SH-SY5Y (cell line): ENCODE data around the gene NFIB.

Experiments
- GATA2 ChIP-seq: IDR thresholded peaks from 2 replicates; pipeline ENCODE4 v1.6.1; 2011; ENCODE audit warnings: mild to moderate bottlenecking, low read depth, low read length
- GATA3 ChIP-seq: IDR thresholded peaks from 2 replicates; pipeline ENCODE4 v1.6.1; 2011; ENCODE audit warnings: low read depth, mild to moderate bottlenecking, low read length, moderate library complexity

The NFIB gene

DNA sequence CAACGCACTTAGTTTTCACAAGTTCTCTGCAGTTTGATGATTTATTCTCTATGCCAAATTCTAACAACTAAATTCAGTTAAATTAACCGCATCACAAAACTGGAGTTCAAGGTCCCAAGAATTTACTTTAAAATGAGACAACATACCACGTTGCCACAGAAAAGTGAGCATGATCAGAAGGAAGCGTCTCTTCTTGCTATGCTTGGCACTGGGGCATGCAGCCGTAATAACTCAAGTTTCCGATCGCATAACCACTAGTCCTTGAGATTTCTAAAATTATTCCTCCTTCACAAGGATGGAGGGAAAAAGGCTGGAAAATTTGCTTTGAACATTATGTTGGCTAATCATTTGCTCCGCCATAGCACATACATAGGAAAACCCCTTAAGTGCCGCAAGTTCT lies 13.9 kb downstream of the NFIB start:
- no peak for TF ChIP-seq GATA3
- no peak for TF ChIP-seq GATA2

DNA sequence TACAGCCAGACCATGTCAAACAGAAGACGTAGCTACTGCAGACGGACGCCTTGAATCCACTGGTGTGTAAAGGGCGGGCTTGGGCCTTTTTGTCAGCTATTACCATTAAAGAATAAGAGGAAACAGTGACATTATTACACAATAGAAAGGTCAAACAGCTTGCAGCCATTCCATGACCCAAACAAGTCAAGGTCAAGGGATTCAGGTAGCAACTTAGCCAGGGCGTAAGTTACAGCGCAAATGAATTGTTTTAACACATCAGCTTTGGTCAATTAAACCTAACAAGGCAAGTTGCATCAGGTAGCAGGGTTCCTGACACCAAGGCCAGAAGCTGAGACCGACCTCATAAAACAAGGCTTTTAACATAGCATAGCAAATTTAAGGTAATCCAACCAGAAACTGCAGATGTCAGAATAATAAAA lies 15.3 kb downstream of the NFIB start:
- TF ChIP-seq GATA3: no peak
- TF ChIP-seq GATA2: no peak

DNA sequence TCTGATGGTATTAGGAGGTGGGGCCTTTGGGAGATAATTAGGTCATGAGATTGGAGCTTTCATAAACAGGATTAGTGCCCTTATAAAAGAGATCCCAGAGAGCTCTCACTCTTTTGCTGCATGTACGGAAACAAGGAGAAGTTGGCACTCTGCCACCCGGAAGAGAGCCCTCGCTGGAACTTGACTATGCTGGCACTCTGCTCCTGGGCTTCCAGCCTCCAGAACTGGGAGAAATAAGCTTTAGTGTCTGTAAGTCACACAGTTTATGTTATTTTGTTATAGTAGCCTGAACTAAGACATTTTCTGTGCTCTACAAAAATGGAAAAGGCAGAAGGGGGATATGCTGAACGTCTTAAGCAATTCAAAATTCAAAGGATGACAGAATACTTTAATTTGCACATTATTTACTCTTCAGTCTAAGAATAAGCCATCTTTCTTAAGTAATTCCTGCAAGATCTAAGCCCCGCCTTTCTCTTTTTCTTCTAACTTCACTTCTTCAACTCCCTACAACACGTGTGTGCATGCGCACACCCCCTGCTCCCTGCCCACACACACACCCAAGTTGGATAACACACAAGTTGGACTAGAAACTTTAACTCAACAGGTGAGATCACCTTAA lies 17.3 kb downstream of the NFIB start:
- TF ChIP-seq GATA2 (no peak), GATA3 (no peak)

GRCh38 chr9:14294659-14295058 lies 19.3 kb downstream of the NFIB start:
- no peak for TF ChIP-seq GATA2
- no peak for TF ChIP-seq GATA3

DNA sequence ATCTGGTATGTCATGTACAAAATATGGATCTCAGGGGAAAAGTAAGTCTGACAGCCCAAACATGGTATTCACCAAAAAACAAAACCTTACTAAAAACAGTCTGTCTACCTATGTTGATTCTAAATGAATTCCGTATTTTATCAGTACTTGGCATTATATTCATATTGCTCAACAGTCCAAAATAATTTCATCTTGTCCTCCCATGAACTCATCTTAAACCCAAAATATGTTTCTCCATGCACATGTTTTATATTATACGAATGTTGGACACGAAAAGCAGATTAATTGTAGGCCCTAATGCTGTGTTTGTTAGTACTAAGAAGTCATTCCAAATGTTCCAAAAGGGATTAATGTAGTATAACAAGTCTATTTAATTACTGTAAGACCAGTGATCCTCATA lies 20.1 kb downstream of the NFIB start:
- TF ChIP-seq GATA3: no peak
- TF ChIP-seq GATA2: no peak

DNA sequence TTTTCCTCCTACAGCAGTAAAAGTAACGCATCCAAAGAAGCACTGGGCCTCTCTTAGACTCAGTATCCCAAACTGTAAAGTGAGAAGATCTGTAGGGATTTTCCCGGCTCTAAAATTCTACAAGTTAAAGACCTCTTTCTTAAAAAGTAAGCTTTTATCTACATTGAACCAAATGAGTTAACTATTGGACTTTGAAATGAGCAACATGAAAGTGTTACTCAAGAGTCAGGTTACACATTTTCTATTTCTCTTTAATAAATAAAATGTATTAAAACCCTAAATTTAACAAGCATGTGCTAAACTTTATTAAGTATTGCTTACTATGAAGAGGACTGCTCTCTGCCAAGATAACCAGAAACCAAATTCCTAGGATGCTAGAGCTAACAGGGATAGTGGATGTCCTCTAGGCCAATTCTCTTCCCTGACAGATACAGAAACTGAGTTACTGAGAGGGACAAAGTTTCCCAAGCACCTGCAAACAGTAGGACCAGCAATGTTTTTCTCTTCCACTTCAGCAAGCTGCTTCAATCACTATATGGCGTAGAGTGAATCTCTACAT lies 21.7 kb downstream of the NFIB start:
- TF ChIP-seq GATA3: no peak
- no peak for TF ChIP-seq GATA2

- TF ChIP-seq GATA2 (no peak), GATA3 (no peak)
Measured at GRCh38 chr9:14289916-14290315, 24.0 kb downstream of the NFIB start.

- TF ChIP-seq GATA3 (no peak), GATA2 (no peak)
Measured at GRCh38 chr9:14288433-14288832, 25.5 kb downstream of the NFIB start.

- no peak for TF ChIP-seq GATA2
Measured at GRCh38 chr9:14286121-14286520, 27.8 kb downstream of the NFIB start.

DNA sequence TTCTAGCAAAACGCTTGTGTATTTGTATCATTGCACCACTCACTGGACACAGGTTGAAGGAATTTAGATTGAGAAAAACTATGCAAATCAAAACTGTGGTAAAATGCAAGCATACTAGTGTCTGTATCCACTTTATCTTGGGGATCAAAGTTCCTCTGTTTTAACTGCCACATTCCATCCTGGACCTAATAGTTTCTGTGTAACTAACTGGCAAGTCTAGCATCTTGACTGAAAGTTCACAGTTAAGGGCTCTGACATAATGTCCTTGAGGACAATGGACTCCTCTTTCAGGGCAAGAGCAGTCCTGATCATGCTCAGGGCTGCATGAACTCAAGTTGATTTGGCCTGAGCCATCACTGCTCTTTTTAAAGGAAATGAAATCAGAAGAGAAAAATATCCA lies 30.7 kb downstream of the NFIB start:
- TF ChIP-seq GATA3 (no peak), GATA2 (no peak)

DNA sequence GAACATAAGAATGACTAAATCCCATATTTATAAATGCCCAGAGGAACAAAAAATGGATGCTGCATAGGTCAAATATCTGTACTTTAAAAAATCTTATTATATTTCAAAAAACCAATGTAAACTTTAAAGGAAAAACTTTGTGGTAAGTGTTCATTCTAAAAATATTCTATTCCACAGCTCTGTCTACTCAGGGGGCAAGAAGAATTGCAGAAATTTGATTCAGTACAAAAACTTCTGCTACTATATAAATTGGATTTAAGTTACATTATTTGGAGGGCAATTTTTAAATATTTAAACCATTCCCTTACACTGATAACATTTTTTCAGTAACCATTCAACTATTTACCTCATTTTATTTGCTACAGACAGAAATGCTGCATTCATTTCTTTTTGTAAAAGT lies 32.1 kb downstream of the NFIB start:
- TF ChIP-seq GATA2: no peak
- TF ChIP-seq GATA3: no peak

DNA sequence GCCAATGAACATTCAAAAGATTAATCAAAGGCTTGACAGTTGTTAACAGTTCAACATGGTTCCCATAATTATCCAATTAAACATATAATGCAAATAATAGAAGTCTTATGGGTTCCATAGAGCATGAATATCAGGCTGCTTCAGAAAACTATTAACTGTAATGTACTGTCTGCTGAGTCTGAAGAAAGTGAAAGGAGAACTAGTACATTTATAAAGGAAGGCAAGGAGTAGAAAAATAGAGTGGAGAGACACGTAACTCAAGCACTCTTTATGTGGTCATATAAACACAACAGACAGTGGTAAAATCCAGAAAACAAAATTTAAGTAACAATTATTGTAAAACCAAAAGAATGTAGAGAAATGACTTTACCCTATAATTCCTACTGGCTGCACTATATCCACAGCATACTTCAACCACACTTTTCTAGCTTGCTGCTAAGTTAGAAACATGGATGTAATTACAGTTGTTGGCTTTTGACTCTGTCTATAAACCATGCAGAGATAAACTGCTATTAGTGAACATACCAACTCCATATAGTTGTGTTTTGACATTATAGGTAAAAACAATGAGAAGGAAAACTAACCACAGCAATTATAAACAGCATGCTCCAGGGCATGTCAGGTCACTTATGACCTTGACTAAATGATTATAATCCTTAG lies 32.7 kb downstream of the NFIB start:
- TF ChIP-seq GATA2 (no peak), GATA3 (no peak)

GRCh38 chr9:14279671-14280070 lies 34.3 kb downstream of the NFIB start:
- TF ChIP-seq GATA2 (no peak), GATA3 (no peak)

DNA sequence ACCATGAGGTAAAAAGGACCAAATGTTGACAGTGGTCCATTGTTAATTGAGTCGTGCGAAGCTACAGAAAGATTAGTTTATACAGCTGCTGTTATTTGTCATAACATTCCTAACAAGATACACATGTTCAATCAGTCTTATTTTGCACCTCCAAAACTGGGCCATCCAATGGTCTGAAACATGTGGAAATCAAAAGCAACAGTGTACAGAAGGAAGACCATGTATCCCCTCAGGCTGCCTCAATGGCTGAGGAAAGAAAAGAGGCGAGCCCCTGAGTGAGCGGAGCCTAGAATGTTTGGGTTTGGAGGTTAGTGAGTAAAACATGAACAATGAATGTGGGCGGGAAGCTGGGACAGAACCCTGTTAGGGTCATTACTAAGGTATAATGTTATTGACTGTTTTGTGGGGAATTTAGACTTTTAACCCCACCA lies 35.6 kb downstream of the NFIB start:
- no peak for TF ChIP-seq GATA2
- no peak for TF ChIP-seq GATA3

- TF ChIP-seq GATA2 (0 out of 2 replicates have a peak, but pooled peaks have one; percentile 3), GATA3 (no peak)
Measured at GRCh38 chr9:14277761-14278160, 36.2 kb downstream of the NFIB start.

GRCh38 chr9:14277244-14277643 lies 36.7 kb downstream of the NFIB start:
- TF ChIP-seq GATA3 (no peak), GATA2 (0 out of 2 replicates have a peak, but pooled peaks have one; percentile 2)
